Lung (tissue), 16 donors: ENCODE results near the gene ASF1A. TPM values are rescaled to one million over a fixed set of nuclear protein-coding genes. Genes with fewer than 3 reads are reported as not detected.

Experiments used
- ATAC-seq: fragments of 200-7000 bp; cut with Tn5 transposase; one replicate; pipeline ENCODE4 v1.9.1; 2020; ENCODE audit warnings: moderate number of reproducible peaks; ENCODE audit not compliant: insufficient read depth, low FRiP score
- DNase-seq, 3 donors: peaks; one replicate each; pipeline ENCODE4 v3.0.0-alpha.2; 2013 to 2017
- H3K27ac ChIP-seq, 2 donors: one replicate each; pipeline ENCODE4 v1.5.1; 2013; ENCODE audit warnings: mild to moderate bottlenecking in 2 of 2, moderate library complexity in 2 of 2, control low read depth in 1 of 2, inconsistent platforms in 1 of 2, low read depth in 1 of 2, low read length in 1 of 2
- H3K27me3 ChIP-seq, 3 donors: one replicate each; pipeline ENCODE4 v1.5.1; 2013; ENCODE audit warnings: low read length in 2 of 3; ENCODE audit not compliant: control insufficient read depth in 3 of 3, insufficient read depth in 3 of 3
- H3K36me3 ChIP-seq, 4 donors: one replicate each; pipeline ENCODE4 v1.5.1; 2013; ENCODE audit warnings: low read length in 4 of 4, mild to moderate bottlenecking in 1 of 4, moderate library complexity in 1 of 4; ENCODE audit not compliant: control insufficient read depth in 4 of 4, insufficient read depth in 4 of 4
- H3K4me1 ChIP-seq, 5 donors: one replicate each; pipeline ENCODE4 v1.5.1; 2013; ENCODE audit warnings: low read length in 5 of 5, mild to moderate bottlenecking in 2 of 5, moderate library complexity in 1 of 5; ENCODE audit not compliant: control insufficient read depth in 5 of 5, insufficient read depth in 5 of 5
- H3K4me3 ChIP-seq: one replicate; pipeline ENCODE4 v1.5.1; 2013; ENCODE audit warnings: mild to moderate bottlenecking, control low read depth, moderate library complexity
- H3K9ac ChIP-seq, 2 donors: one replicate each; pipeline ENCODE4 v1.5.1; 2013; ENCODE audit warnings: low read length in 2 of 2, control low read depth in 1 of 2; ENCODE audit not compliant: insufficient read depth in 1 of 2
- H3K9me3 ChIP-seq, 4 donors: one replicate each; pipeline ENCODE4 v1.5.1; 2013; ENCODE audit warnings: low read length in 3 of 4, mild to moderate bottlenecking in 1 of 4, moderate library complexity in 1 of 4; ENCODE audit not compliant: control insufficient read depth in 4 of 4, insufficient read depth in 3 of 4
- CTCF ChIP-seq: IDR thresholded peaks from 2 replicates; pipeline ENCODE4 v1.5.1; 2012; ENCODE audit warnings: mild to moderate bottlenecking; ENCODE audit errors: control extremely low read depth, extremely low read depth
- WGBS, 2 donors: extraction: QIAGEN DNeasy Blood & Tissue Kit; methylation state at CpG; one replicate each; pipeline ENCODE4 v1.1.7; 2013; 5-methylcytosine and 5-hydroxymethylcytosine counted together
- long read RNA-seq, 5 donors: transcript quantifications; one replicate each; lab custom pipeline, GENCODE V29; 2026
- polyA plus RNA-seq, 2 donors: library from polyadenylated mRNA; stranded (reverse); fragments of 200-250 nt; gene quantifications; one replicate each; pipeline ENCODE4 v1.2.1, GENCODE V29; 2013
- total RNA-seq, 2 donors: library from RNA; depleted of rRNA in 1 of 2; stranded (reverse); fragments of >200 nt in 1 of 2; gene quantifications; one replicate each; pipeline ENCODE4 v1.2.1, GENCODE V29; 2014 to 2021
- donor health status: control.
- donor health status: control.
- donor health status: Bipolar disorder and iron deficiency.
- donor health status: healthy.
- donor health status: DM: yes; HTN: yes; CAD: no.

The ASF1A gene
- total RNA-seq (10 to 100 TPM; 20.4 to 32.9 TPM), polyA plus RNA-seq (10 to 100 TPM in 1 of 2 donors, 1 to 10 TPM in 1; 8.9 to 27.3 TPM)
- long read RNA-seq, donor 1, transcript ASF1A-201 (4 exons, 2,362 nt), result major isoform, 23 of 26 reads
- long read RNA-seq, donor 1, partial matches to known transcripts, result 0 of 26 reads
- long read RNA-seq, donor 1, other reads (novel, unspliced or antisense), result 0 of 26 reads
- long read RNA-seq, donor 2, transcript ASF1A-201 (4 exons, 2,362 nt), result major isoform, 9 of 9 reads
- long read RNA-seq, donor 2, partial matches to known transcripts, result 0 of 9 reads
- long read RNA-seq, donor 2, other reads (novel, unspliced or antisense), result 0 of 9 reads
- long read RNA-seq, donor 3, transcript ASF1A-201 (4 exons, 2,362 nt), result major isoform, 12 of 13 reads
- long read RNA-seq, donor 3, partial matches to known transcripts, result 0 of 13 reads
- long read RNA-seq, donor 3, other reads (novel, unspliced or antisense), result 0 of 13 reads
- long read RNA-seq, donor 4, transcript ASF1A-201 (4 exons, 2,362 nt), result major isoform, 12 of 13 reads
- long read RNA-seq, donor 4, partial matches to known transcripts, result 0 of 13 reads
- long read RNA-seq, donor 4, other reads (novel, unspliced or antisense), result 0 of 13 reads
- long read RNA-seq, donor 5, transcript ASF1A-201 (4 exons, 2,362 nt), result major isoform, 38 of 38 reads
- long read RNA-seq, donor 5, partial matches to known transcripts, result 0 of 38 reads
- long read RNA-seq, donor 5, other reads (novel, unspliced or antisense), result 0 of 38 reads

- H3K4me3 ChIP-seq, result peak within 1 kb of the TSS; percentile 93
- H3K9ac ChIP-seq, result peak within 1 kb of the TSS; percentile 86 to 96
- no peaks in the 10 kb centered on the region for H3K27me3 ChIP-seq
- H3K4me1 ChIP-seq, result peaks cover 2 to 42% (median 11%) of the 10 kb centered on the region in 5 donors
- H3K36me3 ChIP-seq, result peaks cover 0 to 4% (median 0%) of the 10 kb centered on the region in 4 donors
- ATAC-seq, result peak; percentile 89
- H3K27ac ChIP-seq, result peak within 1 kb of the TSS; percentile 98 to 99
- peak; percentile 50 for TF ChIP-seq CTCF
- 0% methylated on average over 51 of the region's 51 CpGs for WGBS, 2 donors
- H3K9me3 ChIP-seq, result no peaks in the 10 kb centered on the region
- peak; percentile 99 to 100 (median 100) for DNase-seq
Observed at GRCh38 chr6:118893807-118894424, at the start of gene ASF1A. TSS of gene ASF1A (plus strand) at chr6:118894152. CDS start at chr6:118894414, 262 bp downstream.

DNA sequence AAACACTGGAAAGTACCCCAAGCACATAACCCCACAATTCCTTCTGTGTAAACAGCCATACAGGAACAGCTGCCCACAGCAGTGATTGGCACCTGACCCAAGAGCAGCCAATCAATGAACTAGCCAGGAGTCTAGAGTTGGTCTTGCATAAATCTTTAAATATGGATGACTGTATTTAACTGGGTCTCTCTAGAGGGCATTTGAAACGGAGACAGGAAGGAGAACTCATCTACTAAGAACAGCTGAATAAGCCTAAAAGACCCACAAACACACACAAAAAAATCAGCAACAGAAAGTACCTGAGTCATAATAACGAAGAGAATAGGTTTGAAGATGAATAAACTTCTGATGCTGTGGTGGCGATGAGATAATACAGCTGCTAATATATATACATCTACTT, 49.0 kb upstream of the ASF1A start:
- Histone ChIP-seq H3K27me3 (no peaks in the 10 kb centered on the region), H3K9ac (no peak overlapping the region), H3K36me3 (peaks cover 0 to 5% (median 3%) of the 10 kb centered on the region in 4 donors), H3K4me1 (peaks cover 0 to 5% (median 0%) of the 10 kb centered on the region in 5 donors), H3K4me3 (no peak overlapping the region), H3K9me3 (no peaks in the 10 kb centered on the region), H3K27ac (no peak overlapping the region)
- TF ChIP-seq CTCF, result no peak
- 87 to 89% methylated on average over 3 of the region's 3 CpGs for WGBS, 2 donors
- ATAC-seq (no peak), DNase-seq (no peak)

DNA sequence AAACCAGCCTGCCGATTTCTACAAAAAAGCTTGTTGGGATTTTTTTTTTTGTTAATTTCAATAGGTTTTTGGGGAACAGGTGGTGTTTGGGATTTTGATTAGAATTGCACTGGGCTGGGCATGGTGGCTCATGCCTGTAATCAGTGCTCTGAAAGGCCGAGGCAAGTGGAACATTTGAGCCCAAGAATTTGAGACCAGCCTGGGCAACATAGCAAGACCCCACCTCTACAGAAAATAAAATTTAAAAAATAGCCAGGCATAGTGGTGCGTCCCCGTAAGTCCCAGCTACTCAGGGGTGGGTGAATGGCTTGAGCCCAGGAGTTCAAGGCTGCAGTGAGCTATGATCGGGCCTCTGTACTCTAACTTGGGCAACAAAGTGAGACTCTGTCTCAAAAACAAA, 40.5 kb upstream of the ASF1A start:
- no peak for ATAC-seq
- Histone ChIP-seq H3K4me3 (no peak overlapping the region), H3K9me3 (no peaks in the 10 kb centered on the region), H3K36me3 (no peaks in the 10 kb centered on the region), H3K27ac (no peak overlapping the region), H3K9ac (no peak overlapping the region), H3K4me1 (peaks cover 0 to 2% (median 0%) of the 10 kb centered on the region in 5 donors), H3K27me3 (no peaks in the 10 kb centered on the region)
- DNase-seq, result no peak
- TF ChIP-seq CTCF, result no peak
- 96 to 98% methylated on average over 5 of the region's 5 CpGs for WGBS, 2 donors
